OCI-LY3 (cell line): ENCODE data around the gene AGBL3.

Experiments
- H2AFZ ChIP-seq: fragments of 200-600, 300-600 bp; shearing (Covaris generic); 2 replicates; pipeline ENCODE4 v1.6.0; 2014; ENCODE audit warnings: antibody characterized with exemption, low read depth, low read length
- H3K27ac ChIP-seq: fragments of 200-600, 300-600 bp; sonication (generic); 2 replicates; pipeline ENCODE4 v1.5.1; 2014; ENCODE audit warnings: mild to moderate bottlenecking, low read length, moderate library complexity, mixed read lengths
- H3K27me3 ChIP-seq: fragments of 200-600, 300-600 bp; sonication (generic); 2 replicates; pipeline ENCODE4 v1.6.1; 2014; ENCODE audit warnings: low read depth, low read length, mixed read lengths
- H3K36me3 ChIP-seq: fragments of 200-600, 300-600 bp; sonication (generic); replicated peaks from 2 replicates; pipeline ENCODE3; 2014; ENCODE audit warnings: low read depth, low read length, mixed read lengths
- H3K4me1 ChIP-seq: fragments of 300-600, 200-600 bp; sonication (generic); 2 replicates; pipeline ENCODE4 v1.6.1; 2014; ENCODE audit warnings: low read length, mixed read lengths
- H3K4me2 ChIP-seq: fragments of 200-600, 300-600 bp; sonication (generic); 2 replicates; pipeline ENCODE4 v1.6.1; 2014; ENCODE audit warnings: low read length, mixed read lengths
- H3K4me3 ChIP-seq: fragments of 300-600, 200-600 bp; sonication (generic); 2 replicates; pipeline ENCODE4 v1.5.1; 2014; ENCODE audit warnings: antibody characterized with exemption, mild to moderate bottlenecking, low read length, moderate library complexity
- H3K79me2 ChIP-seq: fragments of 300-600, 200-600 bp; shearing (Covaris generic); 2 replicates; pipeline ENCODE4 v1.6.1; 2014; ENCODE audit warnings: mild to moderate bottlenecking, low read length, mixed read lengths
- H3K9ac ChIP-seq: fragments of 300-600, 200-600 bp; shearing (Covaris generic); 2 replicates; pipeline ENCODE4 v1.6.0; 2014; ENCODE audit warnings: mild to moderate bottlenecking, low read length, moderate library complexity
- H3K9me3 ChIP-seq: fragments of 200-600, 300-600 bp; shearing (Covaris generic); 2 replicates; pipeline ENCODE4 v1.6.1; 2014; ENCODE audit warnings: low read length, mixed read lengths; ENCODE audit not compliant: insufficient read depth
- H4K20me1 ChIP-seq: fragments of 200-600, 300-600 bp; sonication (generic); 2 replicates; pipeline ENCODE4 v1.6.1; 2016; ENCODE audit warnings: low read length, mixed read lengths; ENCODE audit not compliant: insufficient read depth
- EZH2phosphoT487 ChIP-seq: fragments of 200-600 bp; shearing (Covaris generic); IDR thresholded peaks from 2 replicates; pipeline ENCODE4 v1.6.1; 2018; ENCODE audit warnings: antibody characterized with exemption, mixed run types, low read depth
- TF ChIP-seq, protein P1 (sequence below): fragments of 200-600, 300-600 bp; sonication (generic); IDR thresholded peaks from 2 replicates; pipeline ENCODE4 v1.5.1; 2014; ENCODE audit warnings: antibody characterized with exemption, low read length, low read depth

Gene AGBL3

DNA sequence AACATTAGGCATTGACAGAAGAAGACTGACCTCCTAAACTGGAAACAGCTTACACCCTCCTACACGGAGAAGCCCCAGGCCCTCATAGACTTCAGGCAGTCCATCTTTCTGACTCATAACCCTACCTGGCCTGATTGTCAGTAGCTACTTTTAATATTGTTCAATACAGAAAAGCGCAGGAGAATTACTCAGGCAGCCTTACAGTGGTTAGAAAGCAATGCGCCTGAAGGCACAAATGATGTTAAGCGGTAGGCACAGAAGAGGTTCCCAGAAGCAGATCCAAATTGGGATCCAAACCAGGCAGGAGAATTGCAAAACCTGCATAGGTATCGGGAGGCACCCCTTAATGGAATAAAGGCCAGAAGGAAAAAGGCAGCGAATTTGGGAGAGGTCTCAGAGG is 189.6 kb downstream of the AGBL3 start:
- H3K9ac ChIP-seq: no peak overlapping the region
- H2AFZ ChIP-seq: no peak overlapping the region
- H3K9me3 ChIP-seq: no peaks in the 10 kb centered on the region
- H3K4me2 ChIP-seq: no peak overlapping the region
- H3K79me2 ChIP-seq: no peaks in the 10 kb centered on the region
- no peaks in the 10 kb centered on the region for H4K20me1 ChIP-seq
- H3K27me3 ChIP-seq: no peaks in the 10 kb centered on the region
- peaks cover 18% of the 10 kb centered on the region for H3K4me1 ChIP-seq
- no peak for TF ChIP-seq EZH2phosphoT487
- TF ChIP-seq, protein P1, sequence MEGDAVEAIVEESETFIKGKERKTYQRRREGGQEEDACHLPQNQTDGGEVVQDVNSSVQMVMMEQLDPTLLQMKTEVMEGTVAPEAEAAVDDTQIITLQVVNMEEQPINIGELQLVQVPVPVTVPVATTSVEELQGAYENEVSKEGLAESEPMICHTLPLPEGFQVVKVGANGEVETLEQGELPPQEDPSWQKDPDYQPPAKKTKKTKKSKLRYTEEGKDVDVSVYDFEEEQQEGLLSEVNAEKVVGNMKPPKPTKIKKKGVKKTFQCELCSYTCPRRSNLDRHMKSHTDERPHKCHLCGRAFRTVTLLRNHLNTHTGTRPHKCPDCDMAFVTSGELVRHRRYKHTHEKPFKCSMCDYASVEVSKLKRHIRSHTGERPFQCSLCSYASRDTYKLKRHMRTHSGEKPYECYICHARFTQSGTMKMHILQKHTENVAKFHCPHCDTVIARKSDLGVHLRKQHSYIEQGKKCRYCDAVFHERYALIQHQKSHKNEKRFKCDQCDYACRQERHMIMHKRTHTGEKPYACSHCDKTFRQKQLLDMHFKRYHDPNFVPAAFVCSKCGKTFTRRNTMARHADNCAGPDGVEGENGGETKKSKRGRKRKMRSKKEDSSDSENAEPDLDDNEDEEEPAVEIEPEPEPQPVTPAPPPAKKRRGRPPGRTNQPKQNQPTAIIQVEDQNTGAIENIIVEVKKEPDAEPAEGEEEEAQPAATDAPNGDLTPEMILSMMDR: no peak
- H3K27ac ChIP-seq: no peak overlapping the region
- H3K36me3 ChIP-seq: no peaks in the 10 kb centered on the region
- H3K4me3 ChIP-seq: no peak overlapping the region

GRCh38 chr7:135177028-135177696 is 190.9 kb downstream of the AGBL3 start:
- Histone ChIP-seq H2AFZ (no peak overlapping the region), H3K27me3 (no peaks in the 10 kb centered on the region), H3K79me2 (no peaks in the 10 kb centered on the region), H3K9ac (no peak overlapping the region), H3K4me2 (no peak overlapping the region), H3K36me3 (no peaks in the 10 kb centered on the region), H3K4me1 (peaks cover 7% of the 10 kb centered on the region), H3K27ac (no peak overlapping the region), H3K9me3 (no peaks in the 10 kb centered on the region), H4K20me1 (no peaks in the 10 kb centered on the region), H3K4me3 (no peak overlapping the region)
- no peak for TF ChIP-seq EZH2phosphoT487
- TF ChIP-seq, protein P1: no peak

DNA sequence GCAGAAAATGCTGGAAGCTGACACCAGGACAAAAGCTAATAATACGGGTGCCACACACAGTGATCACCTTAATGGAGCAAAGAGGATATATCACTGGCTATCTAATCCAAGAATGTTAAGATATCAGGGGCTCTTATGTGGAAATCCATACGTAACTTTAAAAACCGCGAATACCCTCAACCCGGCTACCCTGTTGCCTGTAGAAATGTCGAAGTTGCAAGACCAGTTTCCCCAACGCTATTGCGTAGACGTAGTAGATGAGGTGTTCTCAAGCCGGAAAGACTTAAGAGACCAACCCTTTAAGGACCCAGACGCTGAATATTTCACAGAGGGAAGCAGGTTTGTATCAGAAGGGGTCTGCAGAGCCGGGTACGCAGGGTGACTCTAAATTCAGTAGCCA is 192.1 kb downstream of the AGBL3 start:
- no peaks in the 10 kb centered on the region for H3K27me3 ChIP-seq
- no peaks in the 10 kb centered on the region for H3K79me2 ChIP-seq
- TF ChIP-seq, protein P1: no peak
- TF ChIP-seq EZH2phosphoT487: no peak
- no peaks in the 10 kb centered on the region for H3K4me1 ChIP-seq
- H3K36me3 ChIP-seq: no peaks in the 10 kb centered on the region
- no peak overlapping the region for H3K4me3 ChIP-seq
- no peaks in the 10 kb centered on the region for H4K20me1 ChIP-seq
- no peak overlapping the region for H2AFZ ChIP-seq
- no peak overlapping the region for H3K27ac ChIP-seq
- H3K9me3 ChIP-seq: no peaks in the 10 kb centered on the region
- no peak overlapping the region for H3K9ac ChIP-seq
- no peak overlapping the region for H3K4me2 ChIP-seq

DNA sequence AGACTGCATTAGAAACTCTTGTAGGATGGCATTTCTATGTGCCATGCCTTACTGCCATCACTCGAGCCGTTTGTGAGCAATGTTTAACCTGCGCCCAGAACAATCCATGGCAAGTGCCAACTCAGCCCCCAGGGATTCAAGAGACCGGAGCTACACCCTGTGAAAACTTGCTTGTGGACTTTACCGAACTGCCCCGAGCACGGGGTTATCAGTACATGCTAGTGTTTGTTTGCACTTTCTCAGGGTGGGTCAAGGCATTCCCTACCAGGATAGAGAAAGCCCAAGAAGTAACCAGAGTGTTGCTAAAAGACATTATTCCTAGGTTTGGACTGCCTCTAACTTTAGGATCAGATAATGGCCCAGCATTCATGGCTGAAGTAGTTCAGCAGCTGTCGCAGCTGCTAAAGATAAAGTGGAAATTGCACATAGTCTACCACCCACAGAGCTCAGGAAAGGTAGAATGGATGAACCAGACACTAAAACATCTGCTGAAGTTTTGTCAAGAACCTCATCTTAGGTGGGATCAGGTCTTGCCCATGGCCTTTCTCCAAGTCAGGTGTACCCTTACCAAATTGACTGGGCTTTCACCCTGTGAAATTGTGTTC is 193.1 kb downstream of the AGBL3 start:
- Histone ChIP-seq H3K4me3 (no peak overlapping the region), H3K27me3 (no peaks in the 10 kb centered on the region), H4K20me1 (no peaks in the 10 kb centered on the region), H3K4me1 (no peaks in the 10 kb centered on the region), H3K27ac (no peak overlapping the region), H3K9me3 (no peaks in the 10 kb centered on the region), H3K79me2 (no peaks in the 10 kb centered on the region), H3K9ac (no peak overlapping the region), H2AFZ (no peak overlapping the region), H3K36me3 (peaks cover 6% of the 10 kb centered on the region), H3K4me2 (no peak overlapping the region)
- no peak for TF ChIP-seq EZH2phosphoT487
- TF ChIP-seq, protein P1: no peak
